K562 (cell line): ENCODE data around the gene XPR1. TPM values are rescaled to one million over a fixed set of nuclear protein-coding genes. Genes with fewer than 3 reads are reported as not detected.

Experiments used
- DMBX1 ChIP-seq: fragments of 250-450 bp; sonication (Bioruptor Pico); IDR thresholded peaks from 2 replicates; pipeline ENCODE4 v1.8.0; 2022; ENCODE audit warnings: inconsistent platforms, mild to moderate bottlenecking, moderate library complexity, borderline replicate concordance
- FOXK1 ChIP-seq: sonication (generic); formaldehyde crosslinking; IDR thresholded peaks from 2 replicates; pipeline ENCODE4 v1.8.0; 2022; ENCODE audit warnings: missing genetic modification reagents, mild to moderate bottlenecking, borderline replicate concordance
- HDAC1 ChIP-seq, 2 experiments: fragments of 450-650 bp; IDR thresholded peaks; 2 replicates each; pipeline ENCODE4 v1.6.1; 2016 to 2017; ENCODE audit warnings: inconsistent platforms in 1 of 2, mild to moderate bottlenecking in 1 of 2, moderate library complexity in 1 of 2
- HLTF ChIP-seq: fragments of 450-650 bp; IDR thresholded peaks from 2 replicates; pipeline ENCODE4 v1.6.1; 2016
- ILK ChIP-seq: fragments of 450-650 bp; IDR thresholded peaks from 2 replicates; pipeline ENCODE4 v1.6.1; 2016; ENCODE audit warnings: missing genetic modification characterization, low read depth, mild to moderate bottlenecking, missing compliant biosample characterization, moderate library complexity, borderline replicate concordance
- PHTF2 ChIP-seq: fragments of 250-450 bp; sonication (Bioruptor Pico); IDR thresholded peaks from 2 replicates; pipeline ENCODE4 v1.5.0; 2021; ENCODE audit warnings: mild to moderate bottlenecking
- POLR2B ChIP-seq: fragments of 450-650 bp; IDR thresholded peaks from 2 replicates; pipeline ENCODE4 v1.6.1; 2018; ENCODE audit warnings: low read depth; ENCODE audit not compliant: partially characterized antibody
- RAD21 ChIP-seq, 2 experiments: fragments of 250-450 bp in 1 of 2; fragments of 450-650 bp in 1 of 2; sonication (Bioruptor Pico) in 1 of 2; formaldehyde crosslinking in 1 of 2; IDR thresholded peaks in 1 of 2; conservative IDR thresholded peaks in 1 of 2; 2 replicates each; pipeline versions ENCODE4 v1.4.0 to v1.8.0; 2020 to 2022; ENCODE audit warnings: mild to moderate bottlenecking in 2 of 2, moderate library complexity in 1 of 2
- U2AF2 ChIP-seq: fragments of 200-400 bp; formaldehyde crosslinking; optimal IDR thresholded peaks from 2 replicates; pipeline ENCODE3; 2017; ENCODE audit warnings: low read depth, mild to moderate bottlenecking, low read length
- ZNF175 ChIP-seq: fragments of 200-800 bp; sonication (Bioruptor generic); IDR thresholded peaks from 2 replicates; pipeline ENCODE4 v1.6.1; 2016; ENCODE audit warnings: low read depth, mild to moderate bottlenecking, missing genetic modification characterization, missing compliant biosample characterization
- ZNF24 ChIP-seq: fragments of 450-650 bp; IDR thresholded peaks from 2 replicates; pipeline ENCODE4 v1.6.1; 2016
- ZNF586 ChIP-seq: fragments of 450-650 bp; formaldehyde crosslinking; conservative IDR thresholded peaks from 2 replicates; pipeline ENCODE4 v1.4.0; 2020; ENCODE audit warnings: mild to moderate bottlenecking, moderate library complexity
- ZSCAN29 ChIP-seq: fragments of 450-650 bp; IDR thresholded peaks from 2 replicates; pipeline ENCODE4 v1.6.1; 2017
- polyA plus RNA-seq, 8 experiments: library from polyadenylated mRNA; depleted of rRNA in 4 of 8; stranded (reverse) in 5 of 8; unstranded in 3 of 8; fragments of >200 nt; fragmentation: Nextera tagmentation in 2 of 8; fragmentation: Illumina TruSeq in 1 of 8; extraction: Ambion mirVana in 2 of 8; extraction: Trizol in 1 of 8; gene quantifications; 2 replicates each; pipeline versions ENCODE4 v1.2.1 to v1.2.3, GENCODE V29; 2011 to 2014; ENCODE audit warnings: inconsistent platforms in 1 of 8, missing spikeins in 1 of 8
- total RNA-seq, 7 experiments: library from RNA; depleted of rRNA in 6 of 7; stranded (reverse); fragments of >200 nt in 6 of 7; fragmentation: Illumina TruSeq in 2 of 7; extraction: Trizol in 2 of 7; gene quantifications; 2 replicates each; pipeline versions ENCODE4 v1.2.1 to v1.2.3, GENCODE V29; 2011 to 2021; ENCODE audit warnings: low replicate concordance in 1 of 7
- TF ChIP-seq, protein P1 (sequence below): fragments of 250-450 bp; sonication (Bioruptor Pico); IDR thresholded peaks from 2 replicates; pipeline ENCODE4 v1.5.0; 2021
- TF ChIP-seq, protein P2 (sequence below): sonication (generic); formaldehyde crosslinking; IDR thresholded peaks from 2 replicates; pipeline ENCODE4 v1.8.1; 2023; ENCODE audit warnings: mild to moderate bottlenecking, missing genetic modification reagents
- TF ChIP-seq, protein P3 (sequence below), 2 experiments: fragments of 450-650 bp; IDR thresholded peaks; 2 replicates each; pipeline ENCODE4 v1.6.1; 2018; ENCODE audit warnings: mild to moderate bottlenecking in 2 of 2, low read depth in 1 of 2; ENCODE audit not compliant: partially characterized antibody in 2 of 2

XPR1 gene
- total and polyA plus RNA-seq, 9 of the 15 experiments (the other 6 are each of a cell fraction or from before 2014, with no cell fraction given), result 3.0 to 66.2 (median 38.6) TPM

DNA sequence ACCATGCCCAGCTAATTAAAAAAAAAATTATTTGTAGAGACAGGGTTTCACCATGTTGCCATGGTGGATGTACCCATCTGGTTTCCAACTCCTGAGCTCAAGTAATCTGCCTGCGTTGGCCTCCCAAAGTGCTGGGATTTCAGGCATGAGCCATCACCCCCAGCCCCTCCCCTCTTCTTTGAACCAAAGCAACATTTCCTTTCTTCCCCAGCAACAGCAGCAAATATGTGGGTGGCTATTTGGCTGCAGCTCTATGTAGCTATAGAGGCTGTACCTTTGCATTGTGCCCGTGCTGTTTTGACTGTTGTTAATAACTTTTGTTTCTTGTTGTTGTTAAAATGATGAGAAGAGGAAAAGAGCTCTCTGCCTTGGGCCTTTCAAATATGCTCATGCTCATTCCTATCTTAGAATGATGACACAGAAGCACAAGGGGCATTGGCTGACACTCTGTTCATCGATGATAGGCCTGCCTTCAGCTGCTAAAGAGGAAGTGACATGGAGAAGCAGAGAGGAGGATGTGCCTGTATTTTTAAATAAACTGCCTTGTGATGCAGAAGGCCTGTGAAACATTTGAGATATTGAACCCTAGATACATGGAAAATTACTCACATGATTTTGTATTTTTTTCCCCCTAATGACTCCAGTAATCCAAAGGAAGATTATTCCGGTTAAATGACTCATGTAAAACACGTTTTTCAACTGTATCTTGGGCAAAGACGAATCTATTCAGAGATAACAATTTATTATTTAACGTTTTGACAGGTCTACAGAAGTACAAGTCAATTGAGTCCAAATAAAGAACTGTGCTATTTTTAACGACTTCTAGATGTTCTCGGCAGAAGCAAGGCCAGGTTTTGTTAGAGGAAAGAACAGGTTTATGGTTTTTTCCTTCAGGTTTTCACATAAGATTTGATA is 20.5 kb upstream of the XPR1 start (continued):
- TF ChIP-seq, protein P1, sequence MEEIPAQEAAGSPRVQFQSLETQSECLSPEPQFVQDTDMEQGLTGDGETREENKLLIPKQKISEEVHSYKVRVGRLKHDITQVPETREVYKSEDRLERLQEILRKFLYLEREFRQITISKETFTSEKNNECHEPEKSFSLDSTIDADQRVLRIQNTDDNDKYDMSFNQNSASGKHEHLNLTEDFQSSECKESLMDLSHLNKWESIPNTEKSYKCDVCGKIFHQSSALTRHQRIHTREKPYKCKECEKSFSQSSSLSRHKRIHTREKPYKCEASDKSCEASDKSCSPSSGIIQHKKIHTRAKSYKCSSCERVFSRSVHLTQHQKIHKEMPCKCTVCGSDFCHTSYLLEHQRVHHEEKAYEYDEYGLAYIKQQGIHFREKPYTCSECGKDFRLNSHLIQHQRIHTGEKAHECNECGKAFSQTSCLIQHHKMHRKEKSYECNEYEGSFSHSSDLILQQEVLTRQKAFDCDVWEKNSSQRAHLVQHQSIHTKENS (CRISPR knock-in tag), result no peak
- TF ChIP-seq U2AF2 (no peak), HDAC1 (IDR thresholded peaks at IDR 0.05) (peak in 1 of 2 experiments; percentile 68; a peak in 1 of 4 replicates), ZNF24 (no peak), ZNF586 (CRISPR knock-in tag) (no peak), POLR2B (peak; percentile 35), RAD21 (CRISPR knock-in tag; conservative IDR thresholded peaks at IDR 0.05 in 1 of 2, IDR thresholded peaks at IDR 0.05 in 1 of 2) (peak in 1 of 2 experiments; percentile 16; a peak in 1 of 4 replicates), HLTF (no peak), ZNF175 (CRISPR knock-in tag) (no peak), FOXK1 (CRISPR knock-in tag) (peak; percentile 47; the same call in 1 of the 2 replicates), ZSCAN29 (no peak), PHTF2 (CRISPR knock-in tag) (no peak), DMBX1 (CRISPR knock-in tag) (peak; percentile 78; the same call in 1 of the 2 replicates), ILK (tag) (no peak)
- TF ChIP-seq, protein P2, sequence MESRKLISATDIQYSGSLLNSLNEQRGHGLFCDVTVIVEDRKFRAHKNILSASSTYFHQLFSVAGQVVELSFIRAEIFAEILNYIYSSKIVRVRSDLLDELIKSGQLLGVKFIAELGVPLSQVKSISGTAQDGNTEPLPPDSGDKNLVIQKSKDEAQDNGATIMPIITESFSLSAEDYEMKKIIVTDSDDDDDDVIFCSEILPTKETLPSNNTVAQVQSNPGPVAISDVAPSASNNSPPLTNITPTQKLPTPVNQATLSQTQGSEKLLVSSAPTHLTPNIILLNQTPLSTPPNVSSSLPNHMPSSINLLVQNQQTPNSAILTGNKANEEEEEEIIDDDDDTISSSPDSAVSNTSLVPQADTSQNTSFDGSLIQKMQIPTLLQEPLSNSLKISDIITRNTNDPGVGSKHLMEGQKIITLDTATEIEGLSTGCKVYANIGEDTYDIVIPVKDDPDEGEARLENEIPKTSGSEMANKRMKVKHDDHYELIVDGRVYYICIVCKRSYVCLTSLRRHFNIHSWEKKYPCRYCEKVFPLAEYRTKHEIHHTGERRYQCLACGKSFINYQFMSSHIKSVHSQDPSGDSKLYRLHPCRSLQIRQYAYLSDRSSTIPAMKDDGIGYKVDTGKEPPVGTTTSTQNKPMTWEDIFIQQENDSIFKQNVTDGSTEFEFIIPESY (CRISPR knock-in tag), result 0 out of 2 replicates have a peak, but pooled peaks have one; percentile 50
- TF ChIP-seq, protein P3, sequence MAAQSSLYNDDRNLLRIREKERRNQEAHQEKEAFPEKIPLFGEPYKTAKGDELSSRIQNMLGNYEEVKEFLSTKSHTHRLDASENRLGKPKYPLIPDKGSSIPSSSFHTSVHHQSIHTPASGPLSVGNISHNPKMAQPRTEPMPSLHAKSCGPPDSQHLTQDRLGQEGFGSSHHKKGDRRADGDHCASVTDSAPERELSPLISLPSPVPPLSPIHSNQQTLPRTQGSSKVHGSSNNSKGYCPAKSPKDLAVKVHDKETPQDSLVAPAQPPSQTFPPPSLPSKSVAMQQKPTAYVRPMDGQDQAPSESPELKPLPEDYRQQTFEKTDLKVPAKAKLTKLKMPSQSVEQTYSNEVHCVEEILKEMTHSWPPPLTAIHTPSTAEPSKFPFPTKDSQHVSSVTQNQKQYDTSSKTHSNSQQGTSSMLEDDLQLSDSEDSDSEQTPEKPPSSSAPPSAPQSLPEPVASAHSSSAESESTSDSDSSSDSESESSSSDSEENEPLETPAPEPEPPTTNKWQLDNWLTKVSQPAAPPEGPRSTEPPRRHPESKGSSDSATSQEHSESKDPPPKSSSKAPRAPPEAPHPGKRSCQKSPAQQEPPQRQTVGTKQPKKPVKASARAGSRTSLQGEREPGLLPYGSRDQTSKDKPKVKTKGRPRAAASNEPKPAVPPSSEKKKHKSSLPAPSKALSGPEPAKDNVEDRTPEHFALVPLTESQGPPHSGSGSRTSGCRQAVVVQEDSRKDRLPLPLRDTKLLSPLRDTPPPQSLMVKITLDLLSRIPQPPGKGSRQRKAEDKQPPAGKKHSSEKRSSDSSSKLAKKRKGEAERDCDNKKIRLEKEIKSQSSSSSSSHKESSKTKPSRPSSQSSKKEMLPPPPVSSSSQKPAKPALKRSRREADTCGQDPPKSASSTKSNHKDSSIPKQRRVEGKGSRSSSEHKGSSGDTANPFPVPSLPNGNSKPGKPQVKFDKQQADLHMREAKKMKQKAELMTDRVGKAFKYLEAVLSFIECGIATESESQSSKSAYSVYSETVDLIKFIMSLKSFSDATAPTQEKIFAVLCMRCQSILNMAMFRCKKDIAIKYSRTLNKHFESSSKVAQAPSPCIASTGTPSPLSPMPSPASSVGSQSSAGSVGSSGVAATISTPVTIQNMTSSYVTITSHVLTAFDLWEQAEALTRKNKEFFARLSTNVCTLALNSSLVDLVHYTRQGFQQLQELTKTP (IDR thresholded peaks at IDR 0.05; ENCODE audit: low read depth in 1 of 2, partially characterized antibody in 2 of 2), result peak; percentile 17 to 77
